ENCODE results near the gene DUSP18.
"Not testable (repeated sequence)": the region's sequence is repeated elsewhere in the genome, so short reads cannot be mapped to it uniquely, and the experiment has no call there.

DUSP18 gene

DNA sequence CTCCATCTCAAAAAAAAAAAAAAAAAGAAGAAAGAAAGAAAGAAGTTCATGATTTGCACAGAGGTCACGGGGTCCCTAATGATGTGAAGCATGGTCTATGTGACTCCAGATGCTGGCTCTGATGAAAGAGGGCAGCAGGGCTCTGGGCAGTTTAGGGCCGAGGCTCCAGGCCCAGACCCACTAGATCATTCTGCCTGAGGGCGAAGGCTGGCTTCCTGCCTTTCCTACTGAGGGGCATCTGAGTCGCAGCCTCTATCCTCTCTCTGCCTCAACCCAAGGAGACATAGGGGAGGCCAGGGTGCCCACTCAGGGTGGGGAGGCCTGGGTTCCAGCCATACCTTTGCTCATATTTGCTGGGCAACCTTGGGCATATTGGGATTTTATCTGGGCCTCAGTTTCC lies 27.3 kb downstream of the DUSP18 start:
- DNase-seq (ENCODE audit: low spot score) = no peak

DNA sequence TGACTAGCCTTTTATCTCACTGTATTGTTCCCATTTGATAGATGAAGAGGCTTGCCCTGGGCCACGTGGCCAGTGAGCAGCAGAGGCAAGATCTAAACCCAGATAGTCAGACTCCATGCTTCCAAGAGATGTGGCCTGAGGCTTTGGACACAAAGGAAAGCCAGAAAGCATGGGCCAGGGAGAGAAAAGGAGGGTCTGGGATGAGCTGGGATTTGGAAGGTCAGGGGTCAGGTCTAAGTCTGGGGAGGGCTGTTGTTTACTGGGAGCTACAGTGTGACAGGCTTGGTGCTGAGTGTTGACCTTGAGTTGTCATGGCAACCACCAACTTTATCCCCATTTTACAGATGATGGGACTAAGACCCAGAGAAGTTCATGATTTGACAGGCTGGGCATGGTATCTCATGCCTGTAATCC lies 30.0 kb downstream of the DUSP18 start:
- no peak for DNase-seq (ENCODE audit: low spot score)

DNA sequence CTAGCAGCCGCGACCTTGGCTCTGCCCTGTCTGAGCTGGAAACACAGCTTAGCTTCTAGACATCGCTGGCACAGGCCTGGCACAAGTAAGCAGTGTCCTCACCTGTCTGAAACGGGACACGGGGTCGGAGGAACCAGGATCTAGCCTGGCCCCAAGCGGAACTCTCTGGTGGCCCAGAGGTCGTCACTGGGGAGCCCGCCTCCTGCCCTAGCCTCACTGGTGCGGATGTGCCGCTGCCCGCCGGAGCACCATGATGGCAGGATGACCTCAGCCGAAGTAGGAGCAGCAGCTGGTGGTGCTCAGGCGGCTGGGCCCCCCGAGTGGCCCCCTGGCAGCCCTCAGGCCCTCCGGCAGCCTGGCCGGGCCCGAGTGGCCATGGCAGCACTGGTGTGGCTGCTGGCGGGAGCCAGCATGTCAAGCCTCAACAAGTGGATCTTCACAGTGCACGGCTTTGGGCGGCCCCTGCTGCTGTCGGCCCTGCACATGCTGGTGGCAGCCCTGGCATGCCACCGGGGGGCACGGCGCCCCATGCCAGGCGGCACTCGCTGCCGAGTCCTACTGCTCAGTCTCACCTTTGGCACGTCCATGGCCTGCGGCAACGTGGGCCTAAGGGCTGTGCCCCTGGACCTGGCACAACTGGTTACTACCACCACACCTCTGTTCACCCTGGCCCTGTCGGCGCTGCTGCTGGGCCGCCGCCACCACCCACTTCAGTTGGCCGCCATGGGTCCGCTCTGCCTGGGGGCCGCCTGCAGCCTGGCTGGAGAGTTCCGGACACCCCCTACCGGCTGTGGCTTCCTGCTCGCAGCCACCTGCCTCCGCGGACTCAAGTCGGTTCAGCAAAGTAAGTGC lies 31.2 kb downstream of the DUSP18 start:
- peak; percentile 23 for DNase-seq (ENCODE audit: low spot score)

DNA sequence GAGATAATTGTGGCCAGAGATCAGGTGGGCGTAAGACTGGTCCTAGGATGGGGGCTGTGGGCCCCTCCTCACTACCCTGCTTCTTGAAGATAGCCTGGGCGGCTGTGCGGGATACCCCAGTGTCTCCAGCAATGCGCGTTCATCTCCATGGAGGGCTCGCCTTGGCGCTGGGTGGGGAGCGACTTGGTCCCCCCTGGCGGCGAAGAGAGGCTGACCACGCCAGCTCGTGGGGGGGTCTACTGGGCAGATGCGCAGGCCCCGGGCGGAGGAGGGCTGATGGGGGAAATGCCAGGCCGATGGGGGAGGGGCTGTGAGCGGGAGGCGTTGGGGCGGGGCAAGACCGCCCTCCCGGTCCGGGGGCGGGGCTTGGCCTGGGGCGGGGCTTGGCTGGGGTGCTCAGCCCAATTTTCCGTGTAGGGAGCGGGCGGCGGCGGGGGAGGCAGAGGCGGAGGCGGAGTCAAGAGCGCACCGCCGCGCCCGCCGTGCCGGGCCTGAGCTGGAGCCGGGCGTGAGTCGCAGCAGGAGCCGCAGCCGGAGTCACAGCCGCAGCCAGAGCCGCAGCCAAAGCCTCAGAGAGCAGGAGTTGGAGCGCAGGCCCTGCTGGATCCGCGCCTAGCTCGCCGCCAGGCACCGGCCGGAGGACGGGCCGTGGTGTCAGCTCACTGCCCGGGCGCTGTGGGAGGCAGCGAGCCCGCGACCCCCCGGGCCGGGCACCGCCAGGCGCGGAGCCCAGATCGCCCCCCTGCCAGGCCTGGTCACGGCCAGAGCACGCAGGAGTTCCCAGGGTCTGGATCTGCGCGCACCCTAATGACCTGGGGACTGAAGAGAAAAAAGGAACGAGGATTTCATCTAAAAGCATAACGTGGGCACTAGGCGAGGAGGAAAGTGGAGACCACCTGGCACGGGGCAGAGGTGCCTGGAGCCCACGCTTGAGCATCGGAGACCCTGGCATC lies 32.1 kb downstream of the DUSP18 start, which contains the start of gene SLC35E4:
Gene SLC35E4, plus strand, starts transcription at position 509 of the 953 bp plus-strand sequence. CDS start 670 bp downstream, outside the sequence.
- peak; percentile 91 for DNase-seq (ENCODE audit: low spot score)

DNA sequence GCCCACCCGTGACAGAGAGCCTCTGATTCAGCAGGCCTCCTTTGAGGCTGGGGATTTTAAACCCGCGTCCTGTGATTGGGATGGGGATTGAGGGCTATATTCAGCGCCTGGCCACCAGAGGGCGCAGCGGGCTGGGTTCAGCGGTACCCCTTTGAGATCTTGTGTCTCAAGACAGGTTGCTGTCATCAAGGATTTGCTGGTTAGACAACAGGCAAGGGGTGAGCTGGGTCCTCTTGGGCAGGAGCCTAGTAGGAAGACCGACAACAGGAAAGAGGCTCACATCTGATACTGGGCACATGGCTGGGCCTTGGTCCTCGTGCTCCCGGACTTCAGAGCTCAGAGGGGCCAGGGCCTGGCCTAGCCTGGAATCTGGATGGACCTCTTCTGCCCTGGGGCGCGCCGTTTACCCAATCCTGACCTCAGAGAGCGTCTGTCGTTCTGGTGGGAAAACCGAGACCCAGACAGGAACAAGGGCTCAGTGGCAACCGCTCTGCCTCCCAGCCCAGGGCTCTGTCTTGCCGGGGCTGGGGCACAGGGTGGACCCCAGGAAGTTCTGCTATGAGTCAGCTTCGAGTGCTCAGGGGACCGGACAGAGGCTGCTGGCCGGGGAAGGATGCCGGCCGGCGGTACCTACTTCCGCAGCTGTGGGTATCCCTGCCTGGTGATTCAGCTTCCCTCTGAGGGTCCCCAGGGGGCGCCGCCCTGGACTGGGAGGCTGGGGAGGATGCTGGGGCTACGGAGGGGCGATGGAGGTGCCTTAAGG lies 33.0 kb downstream of the DUSP18 start:
- DNase-seq (ENCODE audit: low spot score) = peak; percentile 91

DNA sequence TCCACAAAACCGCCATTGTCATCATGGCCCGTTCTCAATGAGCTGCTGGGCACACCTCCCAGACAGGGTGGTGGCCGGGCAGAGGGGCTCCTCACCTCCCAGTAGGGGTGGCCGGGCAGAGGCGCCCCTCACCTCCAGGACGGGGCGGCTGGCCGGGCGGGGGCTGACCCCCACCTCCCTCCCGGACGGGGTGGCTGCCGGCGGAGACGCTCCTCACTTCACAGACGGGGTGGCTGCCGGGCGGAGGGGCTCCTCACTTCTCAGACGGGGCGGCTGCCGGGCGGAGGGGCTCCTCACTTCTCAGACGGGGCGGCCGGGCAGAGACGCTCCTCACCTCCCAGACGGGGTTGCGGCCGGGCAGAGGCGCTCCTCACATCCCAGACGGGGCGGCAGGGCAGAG lies 36.2 kb downstream of the DUSP18 start:
- DNase-seq (ENCODE audit: low spot score) = not testable (repeated sequence)

DNA sequence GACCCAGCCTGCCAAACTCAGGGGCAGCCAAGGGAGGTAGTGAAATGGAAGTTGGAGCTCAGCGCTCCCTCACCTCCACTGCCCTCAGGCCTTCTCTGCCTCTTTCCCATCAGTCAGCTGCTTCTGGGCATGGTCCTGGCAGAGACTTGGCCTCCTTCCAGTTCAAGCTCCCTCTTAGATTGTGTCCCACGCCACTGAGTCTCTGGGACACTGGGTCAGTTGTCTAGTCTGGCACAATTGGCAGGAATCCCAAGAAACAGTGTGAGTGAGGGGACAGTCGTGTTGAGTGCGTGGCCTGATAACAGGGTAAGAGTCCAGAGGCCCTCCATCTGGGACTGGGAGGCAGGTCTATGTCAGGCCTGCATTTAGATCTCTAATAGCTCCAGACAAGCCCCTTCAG lies 39.2 kb downstream of the DUSP18 start:
- DNase-seq (ENCODE audit: low spot score) = no peak

DNA sequence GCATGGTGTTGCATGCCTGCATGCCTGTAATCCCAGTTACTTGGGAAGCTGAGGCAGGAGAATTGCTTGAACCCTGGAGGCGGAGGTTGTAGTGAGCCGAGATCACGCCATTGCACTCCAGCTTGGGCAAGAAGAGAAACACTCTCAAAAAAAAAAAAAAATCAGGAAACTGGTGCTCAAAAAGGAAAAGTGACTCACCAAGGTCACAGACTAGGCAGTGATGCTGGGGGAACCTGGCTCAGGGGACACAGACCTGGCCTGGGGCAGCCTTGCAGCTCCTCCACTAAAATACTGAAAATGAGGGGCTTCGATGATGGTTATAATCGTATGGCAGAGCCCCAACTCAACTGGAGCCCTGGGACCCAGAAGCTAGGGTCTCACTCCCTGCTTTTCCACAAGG lies 40.2 kb downstream of the DUSP18 start:
- DNase-seq (ENCODE audit: low spot score) = no peak

DNA sequence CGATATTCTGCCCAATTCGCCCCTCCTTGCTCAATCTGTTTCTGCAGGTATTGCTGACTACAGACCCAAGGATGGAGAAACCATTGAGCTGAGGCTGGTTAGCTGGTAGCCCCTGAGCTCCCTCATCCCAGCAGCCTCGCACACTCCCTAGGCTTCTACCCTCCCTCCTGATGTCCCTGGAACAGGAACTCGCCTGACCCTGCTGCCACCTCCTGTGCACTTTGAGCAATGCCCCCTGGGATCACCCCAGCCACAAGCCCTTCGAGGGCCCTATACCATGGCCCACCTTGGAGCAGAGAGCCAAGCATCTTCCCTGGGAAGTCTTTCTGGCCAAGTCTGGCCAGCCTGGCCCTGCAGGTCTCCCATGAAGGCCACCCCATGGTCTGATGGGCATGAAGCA lies 41.3 kb downstream of the DUSP18 start:
- DNase-seq (ENCODE audit: low spot score) = no peak

DNA sequence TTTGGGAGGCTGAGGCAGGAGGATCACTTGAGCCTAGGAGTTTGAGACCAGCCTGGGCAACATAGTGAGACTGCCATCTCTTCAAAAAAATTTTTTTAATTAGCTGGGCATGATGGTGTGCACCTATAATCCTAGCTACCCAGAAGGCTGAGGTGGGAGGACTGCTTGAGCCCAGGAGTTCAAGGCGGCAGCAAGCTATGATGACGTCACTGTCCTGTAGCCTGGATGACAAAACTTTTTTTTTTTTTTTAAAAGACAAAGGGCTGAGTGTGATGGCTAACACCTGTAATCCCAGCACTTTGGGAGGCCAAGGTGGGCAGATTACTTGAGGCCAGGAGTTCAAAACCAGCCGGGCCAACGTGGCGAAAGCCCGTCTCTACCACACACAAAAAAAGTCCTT lies 47.8 kb downstream of the DUSP18 start:
- not testable (repeated sequence) for DNase-seq (ENCODE audit: low spot score)

DNA sequence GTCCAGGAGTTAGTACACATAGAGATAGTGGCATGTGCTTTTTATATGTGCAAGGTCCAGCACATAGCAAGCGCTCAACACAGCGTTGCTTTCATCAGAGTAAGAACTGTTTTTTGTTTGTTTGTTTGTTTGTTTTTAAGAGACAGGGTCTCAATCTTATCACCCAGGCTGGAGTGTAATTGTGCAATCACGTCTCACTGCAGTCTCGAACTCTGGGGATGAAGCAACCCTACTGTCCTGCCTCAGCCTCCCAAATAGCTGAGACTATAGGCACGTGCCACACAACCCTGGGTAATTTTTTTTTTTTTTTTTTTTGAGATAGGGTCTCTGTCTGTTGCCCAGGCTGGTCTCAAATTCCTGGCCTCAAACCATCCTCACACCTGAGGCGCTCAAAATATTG lies 49.9 kb downstream of the DUSP18 start:
- no peak for DNase-seq (ENCODE audit: low spot score)

DNA sequence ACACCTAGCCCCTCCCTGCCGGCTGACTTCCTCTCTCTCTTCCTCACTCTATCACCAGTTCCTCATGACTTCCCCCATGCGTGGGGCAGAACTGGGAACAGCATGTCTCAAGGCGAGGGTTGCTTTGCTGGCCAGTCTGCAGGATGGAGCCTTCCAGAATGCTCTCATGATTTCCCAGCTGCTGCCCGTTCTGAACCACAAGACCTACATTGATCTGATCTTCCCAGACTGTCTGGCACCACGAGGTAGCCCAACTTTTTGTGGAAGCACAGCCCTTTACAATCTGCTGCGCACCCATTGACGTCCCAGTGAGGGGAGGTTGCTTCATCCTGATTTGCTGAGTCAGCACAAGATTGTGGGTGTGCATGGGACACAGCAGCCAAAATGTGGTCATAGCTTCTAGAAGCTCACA lies 52.1 kb downstream of the DUSP18 start:
- DNase-seq (ENCODE audit: low spot score) = no peak

DNA sequence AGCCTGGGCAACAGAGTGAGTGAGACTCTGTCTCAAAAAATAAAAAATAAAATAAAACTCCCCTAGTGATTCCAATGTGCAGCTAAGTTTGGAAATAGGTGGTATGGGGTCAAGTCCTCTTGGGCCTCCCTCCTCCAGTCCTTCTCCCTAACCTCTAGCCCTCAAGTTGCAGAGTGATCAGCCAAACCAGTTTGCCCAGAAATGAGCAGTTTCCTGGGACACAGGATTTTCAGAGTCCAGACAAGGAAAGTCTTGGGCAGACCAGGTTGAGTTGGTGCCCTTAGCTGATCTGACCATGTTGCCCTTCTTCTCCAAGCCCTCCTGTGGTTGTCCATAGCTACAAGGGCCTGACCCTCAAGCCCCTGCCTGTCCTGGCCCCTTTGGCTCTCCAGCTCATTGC lies 52.8 kb downstream of the DUSP18 start:
- DNase-seq (ENCODE audit: low spot score) = no peak

DNA sequence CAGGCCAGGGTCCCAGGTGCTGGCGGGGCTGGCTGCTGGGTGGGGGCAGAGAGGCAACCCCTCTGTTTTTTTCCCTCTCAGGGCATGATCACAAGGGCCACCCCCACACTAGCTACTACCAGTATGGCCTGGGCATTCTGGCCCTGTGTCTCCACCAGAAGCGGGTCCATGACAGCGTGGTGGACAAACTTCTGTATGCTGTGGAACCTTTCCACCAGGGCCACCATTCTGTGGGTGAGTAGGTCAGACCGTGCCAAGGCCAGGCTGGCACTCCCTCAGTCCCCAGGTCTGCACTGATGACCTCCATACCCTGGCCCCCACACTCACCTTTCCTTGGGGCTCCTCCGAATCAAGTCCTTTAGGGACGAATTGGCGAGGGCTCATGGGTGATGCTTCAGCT lies 53.4 kb downstream of the DUSP18 start:
- DNase-seq (ENCODE audit: low spot score) = no peak

DNA sequence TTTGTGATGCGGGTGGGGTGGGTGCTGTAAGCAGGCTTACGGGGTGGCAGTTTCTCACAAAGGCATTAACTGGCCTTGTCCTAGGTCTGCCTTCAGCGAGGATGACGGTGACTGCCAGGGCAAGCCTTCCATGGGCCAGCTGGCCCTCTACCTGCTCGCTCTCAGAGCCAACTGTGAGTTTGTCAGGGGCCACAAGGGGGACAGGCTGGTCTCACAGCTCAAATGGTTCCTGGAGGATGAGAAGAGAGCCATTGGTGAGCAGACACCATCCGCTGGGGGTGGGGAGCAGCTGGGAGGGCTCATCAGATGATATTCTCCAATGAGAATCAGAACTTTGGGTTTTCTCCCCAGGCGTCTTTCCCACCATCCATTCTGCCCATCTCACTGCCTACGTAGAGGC lies 54.9 kb downstream of the DUSP18 start:
- no peak for DNase-seq (ENCODE audit: low spot score)

All from kidney tubule cell (primary cell).